Measurements from ENCODE around the gene TSPEAR.

TSPEAR gene

GRCh38 chr21:44720170-44720569 lies 8.8 kb upstream of the TSPEAR start:
- no peak for DNase-seq (ENCODE audit: low read depth, low spot score)

GRCh38 chr21:44718571-44718970 lies 7.2 kb upstream of the TSPEAR start:
- DNase-seq (ENCODE audit: low read depth, low spot score), result no peak

GRCh38 chr21:44718093-44718492 lies 6.7 kb upstream of the TSPEAR start:
- no peak for DNase-seq (ENCODE audit: low read depth, low spot score)

- no peak for DNase-seq (ENCODE audit: low read depth, low spot score)
Observed at GRCh38 chr21:44716984-44717383, 5.6 kb upstream of the TSPEAR start.

- DNase-seq (ENCODE audit: low read depth, low spot score), result no peak
Observed at GRCh38 chr21:44714905-44715304, 3.5 kb upstream of the TSPEAR start.

GRCh38 chr21:44713846-44714245 lies 2.5 kb upstream of the TSPEAR start:
- no peak for DNase-seq (ENCODE audit: low read depth, low spot score)

- DNase-seq (ENCODE audit: low read depth, low spot score), result no peak
Observed at GRCh38 chr21:44713130-44713529, 1.8 kb upstream of the TSPEAR start.

GRCh38 chr21:44712203-44713028 lies 1.0 kb upstream of the TSPEAR start:
- DNase-seq (ENCODE audit: low read depth, low spot score), result no peak

GRCh38 chr21:44710756-44711326 lies 531 bp downstream of the TSPEAR start:
- DNase-seq (ENCODE audit: low read depth, low spot score), result no peak

GRCh38 chr21:44710294-44710665 lies 1.1 kb downstream of the TSPEAR start:
- no peak for DNase-seq (ENCODE audit: low read depth, low spot score)

- DNase-seq (ENCODE audit: low read depth, low spot score), result no peak
Observed at GRCh38 chr21:44709426-44710293, 1.7 kb downstream of the TSPEAR start.

GRCh38 chr21:44708866-44709425 lies 2.4 kb downstream of the TSPEAR start:
- no peak for DNase-seq (ENCODE audit: low read depth, low spot score)

GRCh38 chr21:44708213-44708865 lies 3.0 kb downstream of the TSPEAR start:
- DNase-seq (ENCODE audit: low read depth, low spot score), result no peak

- DNase-seq (ENCODE audit: low read depth, low spot score), result no peak
Observed at GRCh38 chr21:44706706-44707581, 4.4 kb downstream of the TSPEAR start.

- no peak for DNase-seq (ENCODE audit: low read depth, low spot score)
Observed at GRCh38 chr21:44706026-44706705, 5.2 kb downstream of the TSPEAR start.

GRCh38 chr21:44704636-44705001 lies 6.8 kb downstream of the TSPEAR start:
- DNase-seq (ENCODE audit: low read depth, low spot score), result no peak

GRCh38 chr21:44703731-44704635 lies 7.4 kb downstream of the TSPEAR start:
- no peak for DNase-seq (ENCODE audit: low read depth, low spot score)

GRCh38 chr21:44702973-44703730 lies 8.2 kb downstream of the TSPEAR start:
- DNase-seq (ENCODE audit: low read depth, low spot score), result no peak
